HG03066 (cell line): ENCODE data around the gene ARMH4.

Experiments used
- ATAC-seq: cut with Tn5 transposase; IDR thresholded peaks from one replicate; pipeline ENCODE4 v1.9.1; 2021; ENCODE audit warnings: low read depth; ENCODE audit not compliant: unreplicated experiment

ARMH4 gene

DNA sequence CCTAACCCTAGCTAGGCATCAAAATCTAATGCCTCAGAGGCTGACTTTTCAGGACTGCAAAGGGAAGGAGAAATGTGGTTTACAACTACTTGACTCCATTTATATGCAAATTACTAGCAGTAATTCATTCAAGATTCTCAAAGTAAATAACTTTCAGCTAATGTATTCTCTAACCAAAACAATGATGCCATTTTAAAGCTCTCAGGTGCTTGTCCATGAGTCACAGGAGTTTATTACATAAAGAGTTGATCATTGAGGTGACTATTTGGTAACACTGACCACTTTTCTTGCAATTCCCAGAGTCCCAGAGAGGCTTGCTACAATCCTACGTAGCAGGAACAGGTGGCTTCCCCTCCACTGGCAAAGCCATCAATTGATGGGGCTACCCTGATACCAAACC is 177.1 kb downstream of the ARMH4 start:
- ATAC-seq, result no peak

DNA sequence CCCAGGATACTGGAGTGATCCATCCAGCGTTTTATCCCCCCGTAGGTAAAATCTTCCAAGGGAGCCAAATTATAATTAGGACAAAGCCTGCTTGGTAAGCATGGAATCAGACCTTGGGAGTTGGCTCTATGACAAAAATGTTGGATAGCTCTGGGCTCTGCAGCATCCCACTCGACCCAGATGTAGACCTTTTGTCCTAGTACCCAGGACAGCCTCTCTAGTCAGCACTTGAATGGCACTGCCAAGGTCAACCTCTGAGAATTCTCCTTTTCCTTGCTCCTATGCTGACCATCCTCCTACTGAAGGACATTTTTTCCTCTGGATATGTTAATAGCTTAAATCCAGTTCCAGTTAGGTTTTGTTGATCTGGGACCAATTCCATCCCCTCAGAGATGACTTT is 181.4 kb downstream of the ARMH4 start:
- ATAC-seq, result no peak

GRCh38 chr14:57970175-57970574 is 181.8 kb downstream of the ARMH4 start:
- ATAC-seq, result no peak

GRCh38 chr14:57963071-57963470 is 188.9 kb downstream of the ARMH4 start:
- no peak for ATAC-seq

GRCh38 chr14:57962325-57963035 is 189.5 kb downstream of the ARMH4 start:
- ATAC-seq, result no peak

DNA sequence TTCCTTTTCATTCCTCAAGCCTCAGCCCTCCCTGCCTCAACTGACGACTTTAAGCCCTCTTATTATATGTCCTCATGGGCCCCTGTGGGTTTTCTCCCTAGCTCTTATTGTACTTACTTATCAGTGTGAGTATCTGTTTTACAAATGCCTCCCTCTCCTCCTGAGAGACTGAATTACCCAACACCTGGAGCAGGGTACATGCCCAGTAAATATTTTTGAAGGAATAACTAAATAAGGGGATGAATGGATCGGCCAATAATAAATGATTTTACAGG is 190.3 kb downstream of the ARMH4 start:
- no peak for ATAC-seq

DNA sequence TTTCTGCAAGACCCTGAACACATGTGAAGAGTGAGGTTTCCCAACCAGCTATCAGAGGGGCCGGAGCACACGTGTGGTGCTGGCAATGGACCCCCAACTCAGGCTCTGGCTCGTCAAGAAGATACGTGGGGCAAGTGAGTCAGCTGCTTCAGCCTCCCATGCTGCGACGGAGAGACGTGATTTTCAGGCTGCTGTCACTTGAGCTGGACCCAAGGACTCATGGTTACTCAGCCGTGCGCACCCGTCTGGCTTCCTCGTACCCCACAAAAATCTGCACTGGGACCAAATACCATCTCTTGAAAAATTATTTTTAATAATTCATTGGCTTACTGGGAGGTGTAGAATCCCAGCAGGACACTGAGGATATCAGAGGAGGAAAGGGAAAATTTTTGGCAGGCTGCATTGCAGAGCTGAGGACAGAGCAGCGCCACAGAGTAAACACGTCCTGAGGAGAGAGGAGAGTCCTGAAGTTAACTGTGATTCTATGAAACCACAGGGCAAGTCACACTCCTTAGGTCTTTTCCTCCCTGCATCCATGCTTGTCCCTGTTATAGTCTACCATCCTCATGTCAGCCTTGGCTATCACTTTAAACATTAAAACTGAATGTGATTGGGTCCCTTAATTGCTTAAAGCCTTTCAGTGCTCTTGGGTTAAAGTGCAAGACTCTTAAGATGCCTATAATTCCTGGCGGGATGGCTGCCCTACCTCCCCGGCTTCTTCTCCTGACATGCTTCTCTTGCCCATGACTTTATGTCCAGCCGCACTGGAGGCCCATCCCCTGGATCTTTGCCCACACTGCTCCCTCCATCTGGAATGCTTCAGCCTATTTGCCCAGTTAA is 190.8 kb downstream of the ARMH4 start:
- ATAC-seq, result no peak

GRCh38 chr14:57957441-57957840 is 194.6 kb downstream of the ARMH4 start:
- ATAC-seq, result no peak
